Natural killer cell (primary cell): ENCODE data around the gene RSPH6A. TPM values are rescaled to one million over a fixed set of nuclear protein-coding genes. Genes with fewer than 3 reads are reported as not detected.
A peak's percentile ranks its signal among the peaks of the same experiment; 100 is the strongest.

Source experiments
- ATAC-seq, 3 donors: fragments of 150-1000 bp in 2 of 3; fragments of 200-7000 bp in 1 of 3; cut with Tn5 transposase; 1 replicate in 1 of 3; 2 replicates in 2 of 3; pipeline ENCODE4 v1.10.0; 2021; ENCODE audit warnings: mild to moderate bottlenecking in 2 of 3, moderate library complexity in 2 of 3
- DNase-seq, 2 donors: peaks; one replicate each; pipeline versions ENCODE4 v3.0.0 to v3.0.0-alpha.2; 2013 to 2021; ENCODE audit warnings: mixed read lengths in 1 of 2
- H3K27ac ChIP-seq: one replicate; pipeline ENCODE4 v1.5.1; 2013; ENCODE audit warnings: mild to moderate bottlenecking, low read length
- H3K27me3 ChIP-seq: one replicate; pipeline ENCODE4 v1.6.1; 2013; ENCODE audit warnings: low read length; ENCODE audit not compliant: control insufficient read depth, insufficient read depth
- H3K36me3 ChIP-seq: one replicate; pipeline ENCODE4 v1.6.1; 2013; ENCODE audit warnings: low read length; ENCODE audit not compliant: control insufficient read depth, insufficient read depth
- H3K4me1 ChIP-seq: one replicate; pipeline ENCODE4 v1.6.1; 2013; ENCODE audit warnings: low read length; ENCODE audit not compliant: control insufficient read depth, insufficient read depth
- H3K4me3 ChIP-seq: one replicate; pipeline ENCODE4 v1.5.1; 2013; ENCODE audit warnings: low read length
- H3K9me3 ChIP-seq: one replicate; pipeline ENCODE4 v1.6.1; 2013; ENCODE audit warnings: low read length; ENCODE audit not compliant: control insufficient read depth, insufficient read depth
- H3K27ac Mint-ChIP-seq, 2 donors: one replicate each; pipeline ENCODE4 v1.8.0; 2022; ENCODE audit warnings: mild to moderate bottlenecking in 2 of 2, mixed read lengths in 2 of 2, moderate library complexity in 1 of 2
- H3K27me3 Mint-ChIP-seq, 2 donors: one replicate each; pipeline ENCODE4 v1.8.0; 2022; ENCODE audit warnings: low read depth in 2 of 2, mixed read lengths in 2 of 2
- H3K36me3 Mint-ChIP-seq: one replicate; pipeline ENCODE4 v1.8.0; 2022; ENCODE audit warnings: mixed read lengths
- H3K4me1 Mint-ChIP-seq, 2 donors: one replicate each; pipeline ENCODE4 v1.8.0; 2022; ENCODE audit warnings: mixed read lengths in 2 of 2
- H3K4me3 Mint-ChIP-seq: one replicate; pipeline ENCODE4 v1.8.0; 2022; ENCODE audit warnings: mild to moderate bottlenecking, moderate library complexity, mixed read lengths
- H3K9me3 Mint-ChIP-seq, 2 donors: one replicate each; pipeline ENCODE4 v1.8.0; 2022; ENCODE audit warnings: mixed read lengths in 2 of 2
- WGBS: methylation state at CpG from one replicate; pipeline ENCODE4 v1.1.7; 2013; ENCODE audit warnings: missing lambda C conversion rate; ENCODE audit not compliant: insufficient coverage; 5-methylcytosine and 5-hydroxymethylcytosine counted together
- intact Hi-C: fragments of 100-400 bp; cut with micrococcal nuclease; formaldehyde crosslinking; loops from one replicate; pipeline ENCODE4 v1.14.2; 2022
- total RNA-seq, 4 donors: library from RNA; stranded (reverse); fragments of 120-200 nt in 1 of 4; gene quantifications; one replicate each; pipeline versions ENCODE4 v1.2.3 to v1.2.4, GENCODE V29; 2013 to 2022
- TF ChIP-seq, protein P1 (sequence below): fragments of 200-600 bp; IDR thresholded peaks from one replicate; pipeline ENCODE4 v1.8.0; 2022; ENCODE audit warnings: antibody characterized with exemption

RSPH6A gene
- total RNA-seq, 3 donors from 2014 or later (not counting 1 experiment from before 2014, with no cell fraction given): 0.18 to 0.63 (median 0.31) TPM

DNA sequence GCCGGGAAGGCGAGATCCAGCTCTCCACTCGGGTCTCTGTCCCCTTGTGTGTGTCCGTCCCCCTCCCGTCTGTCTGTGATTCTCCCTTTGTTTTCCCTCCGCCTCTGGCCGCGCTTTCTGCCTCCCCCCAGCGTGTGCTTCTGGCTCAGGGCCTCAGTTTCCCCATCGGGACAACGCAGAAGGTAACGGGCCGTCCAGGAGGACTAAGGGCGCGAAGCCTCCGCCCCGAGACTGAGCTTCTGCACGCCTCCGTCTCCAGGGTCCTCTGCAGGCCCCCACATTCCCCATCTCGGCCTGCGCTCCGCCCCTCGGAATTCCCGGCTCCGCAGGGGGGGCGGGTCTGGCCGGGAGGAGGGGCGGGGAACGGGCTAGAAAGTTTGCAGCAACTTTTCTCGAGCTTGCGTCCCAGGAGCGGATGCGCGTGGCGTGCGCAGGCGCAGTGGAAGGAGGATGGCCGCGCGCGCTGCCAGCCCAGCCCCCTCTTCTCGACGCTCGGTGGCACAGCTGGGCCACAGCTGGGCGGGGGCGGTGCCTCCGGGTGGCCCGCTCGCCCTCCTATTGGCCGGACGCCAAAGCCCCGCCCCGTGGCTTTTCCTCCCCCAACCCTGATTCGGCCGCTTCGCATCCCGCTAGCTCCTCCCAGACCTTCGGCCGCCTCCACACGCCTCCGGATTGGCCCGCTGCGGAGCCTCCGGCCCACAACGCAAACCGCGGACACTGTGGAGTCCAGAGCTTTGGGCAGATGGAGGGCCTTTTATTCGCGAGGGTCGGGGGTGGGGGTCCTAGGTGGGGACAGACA, 45.9 kb downstream of the RSPH6A start, which contains the start of gene SIX5:
Gene SIX5, minus strand, starts transcription at position 269 of the 799 bp plus-strand sequence. CDS start 408 bp downstream, outside the sequence.
- peak within 1 kb of the TSS; percentile 90 for H3K4me3 Mint-ChIP-seq
- TF ChIP-seq, protein P1, sequence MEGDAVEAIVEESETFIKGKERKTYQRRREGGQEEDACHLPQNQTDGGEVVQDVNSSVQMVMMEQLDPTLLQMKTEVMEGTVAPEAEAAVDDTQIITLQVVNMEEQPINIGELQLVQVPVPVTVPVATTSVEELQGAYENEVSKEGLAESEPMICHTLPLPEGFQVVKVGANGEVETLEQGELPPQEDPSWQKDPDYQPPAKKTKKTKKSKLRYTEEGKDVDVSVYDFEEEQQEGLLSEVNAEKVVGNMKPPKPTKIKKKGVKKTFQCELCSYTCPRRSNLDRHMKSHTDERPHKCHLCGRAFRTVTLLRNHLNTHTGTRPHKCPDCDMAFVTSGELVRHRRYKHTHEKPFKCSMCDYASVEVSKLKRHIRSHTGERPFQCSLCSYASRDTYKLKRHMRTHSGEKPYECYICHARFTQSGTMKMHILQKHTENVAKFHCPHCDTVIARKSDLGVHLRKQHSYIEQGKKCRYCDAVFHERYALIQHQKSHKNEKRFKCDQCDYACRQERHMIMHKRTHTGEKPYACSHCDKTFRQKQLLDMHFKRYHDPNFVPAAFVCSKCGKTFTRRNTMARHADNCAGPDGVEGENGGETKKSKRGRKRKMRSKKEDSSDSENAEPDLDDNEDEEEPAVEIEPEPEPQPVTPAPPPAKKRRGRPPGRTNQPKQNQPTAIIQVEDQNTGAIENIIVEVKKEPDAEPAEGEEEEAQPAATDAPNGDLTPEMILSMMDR: no peak
- H3K9me3 Mint-ChIP-seq: no peaks in the 10 kb centered on the region
- H3K27ac ChIP-seq: peak within 1 kb of the TSS; percentile 61
- H3K27me3 Mint-ChIP-seq: peaks cover 0 to 7% of the 10 kb centered on the region in 2 donors
- H3K4me3 ChIP-seq: peak within 1 kb of the TSS; percentile 95
- H3K4me1 ChIP-seq: peaks cover 31% of the 10 kb centered on the region
- H3K27me3 ChIP-seq: peaks cover 11% of the 10 kb centered on the region
- DNase-seq (peak; percentile 94 to 98), ATAC-seq (peak; percentile 72 to 89 (median 75))
- H3K4me1 Mint-ChIP-seq: peaks cover 5 to 28% of the 10 kb centered on the region in 2 donors
- intact Hi-C loops: no loop called here
- under 1% methylated on average over 70 of the region's 70 CpGs for WGBS
- no peaks in the 10 kb centered on the region for H3K36me3 Mint-ChIP-seq
- no peaks in the 10 kb centered on the region for H3K36me3 ChIP-seq
- H3K9me3 ChIP-seq: no peaks in the 10 kb centered on the region
- H3K27ac Mint-ChIP-seq: peak within 1 kb of the TSS; percentile 91 to 92

GRCh38 chr19:45768655-45768983, 46.5 kb downstream of the RSPH6A start:
- no peaks in the 10 kb centered on the region for H3K9me3 Mint-ChIP-seq
- Histone ChIP-seq H3K27me3 (peaks cover 11% of the 10 kb centered on the region), H3K4me3 (peak overlapping the region; percentile 95), H3K27ac (peak overlapping the region; percentile 59), H3K9me3 (no peaks in the 10 kb centered on the region), H3K36me3 (no peaks in the 10 kb centered on the region), H3K4me1 (peaks cover 31% of the 10 kb centered on the region)
- ATAC-seq (no peak), DNase-seq (peak; percentile 43 to 64)
- H3K36me3 Mint-ChIP-seq: no peaks in the 10 kb centered on the region
- peaks cover 0 to 7% of the 10 kb centered on the region in 2 donors for H3K27me3 Mint-ChIP-seq
- H3K4me1 Mint-ChIP-seq: peaks cover 5 to 28% of the 10 kb centered on the region in 2 donors
- intact Hi-C loops: no loop called here
- TF ChIP-seq, protein P1: no peak
- peak overlapping the region; percentile 90 for H3K4me3 Mint-ChIP-seq
- peak overlapping the region; percentile 91 to 92 for H3K27ac Mint-ChIP-seq
- under 1% methylated on average over 33 of the region's 33 CpGs for WGBS

DNA sequence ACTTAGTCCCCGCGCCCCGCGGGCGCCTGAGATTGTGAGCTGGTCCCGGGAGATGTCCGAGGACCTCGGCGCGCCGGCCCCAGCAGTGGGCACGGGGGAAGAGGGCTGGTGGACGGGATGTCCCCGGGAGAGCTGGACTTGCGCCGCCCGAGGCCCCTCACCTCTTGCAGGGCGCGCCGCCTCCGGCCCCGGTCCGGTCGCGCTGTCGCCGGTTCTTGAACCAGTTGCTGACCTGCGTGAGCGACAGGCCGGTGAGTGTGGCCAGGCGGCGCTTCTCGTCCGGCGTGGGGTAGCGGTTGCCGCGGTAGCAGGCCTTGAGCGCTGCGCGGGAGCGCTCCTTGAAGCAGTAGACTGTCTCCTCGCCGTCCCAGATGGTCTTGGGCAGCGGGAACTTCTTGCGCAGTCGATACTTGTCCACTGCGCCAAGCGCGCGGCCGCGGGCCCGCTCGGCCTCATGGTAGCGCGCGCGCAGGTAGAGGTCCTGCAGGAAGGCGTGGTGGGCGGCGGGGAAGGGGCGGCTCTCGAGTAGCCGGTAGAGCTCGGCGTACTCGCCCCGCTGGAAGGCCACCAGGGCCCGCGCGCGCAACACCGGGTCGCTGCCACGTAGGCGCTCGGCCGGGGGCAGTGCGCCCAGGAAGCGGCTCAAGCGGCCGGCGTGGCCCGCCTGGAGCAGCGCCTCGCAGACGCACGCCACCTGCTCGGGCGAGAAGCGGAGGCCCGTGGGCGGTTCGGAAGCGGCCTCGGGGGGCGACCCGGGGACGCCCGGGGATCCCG, 47.0 kb downstream of the RSPH6A start:
- Histone ChIP-seq H3K36me3 (no peaks in the 10 kb centered on the region), H3K27ac (no peak overlapping the region), H3K9me3 (no peaks in the 10 kb centered on the region), H3K4me3 (peak overlapping the region; percentile 30), H3K4me1 (peaks cover 31% of the 10 kb centered on the region), H3K27me3 (peaks cover 11% of the 10 kb centered on the region)
- 3% methylated on average over 102 of the region's 102 CpGs for WGBS
- Mint-ChIP-seq H3K36me3 (no peaks in the 10 kb centered on the region), H3K9me3 (no peaks in the 10 kb centered on the region), H3K27me3 (peaks cover 0 to 7% of the 10 kb centered on the region in 2 donors), H3K27ac (peak overlapping the region in 1 of 2 donors; percentile 91), H3K4me1 (peaks cover 5 to 28% of the 10 kb centered on the region in 2 donors), H3K4me3 (peak overlapping the region; percentile 81)
- TF ChIP-seq, protein P1: no peak
- intact Hi-C loops: no loop called here
- peak in 1 of 2 donors; percentile 40 for DNase-seq
- no peak for ATAC-seq
